ENCODE results near the gene PIRT. TPM values are rescaled to one million over a fixed set of nuclear protein-coding genes. Genes with fewer than 3 reads are reported as not detected.
A peak's percentile ranks its signal among the peaks of the same experiment; 100 is the strongest.

Gene PIRT
- total and polyA plus RNA-seq, 5 donors from 2014 or later: not detected

DNA sequence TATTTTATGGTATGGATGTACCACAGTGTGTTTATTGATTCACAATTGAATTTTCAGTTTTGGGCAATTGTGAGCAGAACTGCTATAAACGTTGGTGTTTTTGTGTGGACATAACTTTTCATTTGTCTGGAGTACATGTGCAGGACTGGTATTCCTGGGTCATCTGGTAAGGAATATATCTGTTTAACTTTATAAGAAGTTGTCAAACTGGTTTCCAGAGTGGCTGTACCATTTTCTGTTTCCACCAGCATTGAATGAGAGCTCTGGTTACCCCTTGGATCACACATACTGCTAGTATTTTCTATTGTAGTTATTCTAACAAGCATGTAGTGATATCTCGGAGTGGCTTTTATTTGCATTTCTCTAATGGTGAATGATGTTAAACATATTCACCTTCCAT lies 58.3 kb downstream of the PIRT start:
- Histone ChIP-seq H3K4me3 (ENCODE audit: low read depth, low read length) (no peak overlapping the region), H3K9me3 (ENCODE audit: control insufficient read depth in 2 of 2, low read length in 2 of 2) (peaks cover 0 to 5% of the 10 kb centered on the region in 2 experiments), H3K4me1 (ENCODE audit: control insufficient read depth, insufficient read depth, low read length, poor library complexity, severe bottlenecking) (no peaks in the 10 kb centered on the region), H3K27ac (ENCODE audit: insufficient read depth, low read length, poor library complexity, severe bottlenecking) (no peak overlapping the region), H3K27me3 (ENCODE audit: control insufficient read depth, insufficient read depth, low read length) (no peaks in the 10 kb centered on the region), H3K36me3 (ENCODE audit: control insufficient read depth, insufficient read depth, low read length) (no peaks in the 10 kb centered on the region)
- H3K4me1 Mint-ChIP-seq: no peaks in the 10 kb centered on the region
- H3K27ac Mint-ChIP-seq: no peak overlapping the region
- DNase-seq (no peak), ATAC-seq (ENCODE audit: low read depth in 2 of 2) (no peak)
- no peaks in the 10 kb centered on the region for H3K36me3 Mint-ChIP-seq
- peaks cover 0 to 9% (median 2%) of the 10 kb centered on the region in 7 donors for H3K9me3 Mint-ChIP-seq
- H3K4me3 Mint-ChIP-seq: no peak overlapping the region
- H3K27me3 Mint-ChIP-seq: peaks cover 8% of the 10 kb centered on the region

DNA sequence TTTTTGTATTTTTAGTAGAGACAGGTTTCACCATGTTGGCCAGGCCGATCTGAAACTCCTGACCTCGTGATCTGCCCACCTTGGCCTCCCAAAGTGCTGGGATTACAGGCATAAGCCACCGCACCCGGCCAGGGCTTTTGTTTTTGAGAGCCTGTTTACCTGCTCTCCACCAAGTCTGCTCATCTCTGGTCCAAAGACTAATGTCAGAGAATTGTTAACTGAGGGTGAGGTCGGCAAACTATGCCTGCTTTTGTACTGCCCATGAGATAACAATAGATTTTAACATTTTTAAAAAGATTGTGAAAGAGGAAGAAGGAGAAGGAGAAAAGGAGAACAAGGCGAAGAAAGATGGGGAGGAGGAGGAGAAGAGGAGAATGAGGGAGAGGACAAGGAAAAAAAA lies 60.0 kb downstream of the PIRT start:
- Histone ChIP-seq H3K4me1 (ENCODE audit: control insufficient read depth, insufficient read depth, low read length, poor library complexity, severe bottlenecking) (no peaks in the 10 kb centered on the region), H3K4me3 (ENCODE audit: low read depth, low read length) (no peak overlapping the region), H3K36me3 (ENCODE audit: control insufficient read depth, insufficient read depth, low read length) (no peaks in the 10 kb centered on the region), H3K27ac (ENCODE audit: insufficient read depth, low read length, poor library complexity, severe bottlenecking) (no peak overlapping the region), H3K27me3 (ENCODE audit: control insufficient read depth, insufficient read depth, low read length) (no peaks in the 10 kb centered on the region), H3K9me3 (ENCODE audit: control insufficient read depth in 2 of 2, low read length in 2 of 2) (peaks cover 0 to 3% of the 10 kb centered on the region in 2 experiments)
- Mint-ChIP-seq H3K4me1 (no peaks in the 10 kb centered on the region), H3K27ac (no peak overlapping the region), H3K36me3 (no peaks in the 10 kb centered on the region), H3K4me3 (no peak overlapping the region), H3K9me3 (peaks cover 0 to 3% (median 1%) of the 10 kb centered on the region in 7 donors), H3K27me3 (peaks cover 8% of the 10 kb centered on the region)
- ATAC-seq (ENCODE audit: low read depth in 2 of 2) (no peak), DNase-seq (no peak)

DNA sequence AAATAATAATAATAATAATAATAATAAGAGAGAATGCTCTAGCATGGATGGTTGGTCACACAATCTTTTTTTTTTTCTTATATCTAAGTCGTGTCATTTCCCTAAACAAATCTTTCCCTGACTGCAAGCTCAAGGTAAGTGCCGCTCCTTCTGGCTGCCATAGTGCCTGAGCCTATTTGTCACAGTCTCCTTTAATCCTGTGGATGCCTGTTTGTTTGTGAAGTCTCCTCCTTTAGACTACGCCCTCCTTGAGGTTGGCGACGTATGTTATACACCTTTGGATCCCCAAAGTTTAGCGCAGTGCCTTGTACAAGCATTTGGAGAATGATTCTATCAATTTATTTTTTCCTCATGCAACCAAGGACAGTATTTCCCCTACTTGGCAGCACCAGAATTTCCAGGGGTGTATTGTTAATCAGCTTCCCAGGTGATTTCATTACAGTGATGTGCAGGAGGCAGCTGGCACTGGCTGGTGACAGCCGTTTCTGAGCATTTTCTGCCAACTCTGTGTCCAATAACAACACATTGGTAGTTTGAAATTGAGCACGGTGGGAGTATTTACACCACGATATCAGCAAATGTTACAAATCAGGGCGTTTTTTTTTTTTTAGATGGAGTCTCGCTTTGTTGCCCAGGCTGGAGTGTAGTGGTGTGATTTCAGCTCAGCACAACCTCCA lies 60.6 kb downstream of the PIRT start:
- ATAC-seq (ENCODE audit: low read depth in 2 of 2) (no peak), DNase-seq (no peak)
- H3K9me3 Mint-ChIP-seq: peaks cover 0 to 5% (median 0%) of the 10 kb centered on the region in 7 donors
- Histone ChIP-seq H3K4me3 (ENCODE audit: low read depth, low read length) (no peak overlapping the region), H3K36me3 (ENCODE audit: control insufficient read depth, insufficient read depth, low read length) (no peaks in the 10 kb centered on the region), H3K4me1 (ENCODE audit: control insufficient read depth, insufficient read depth, low read length, poor library complexity, severe bottlenecking) (no peaks in the 10 kb centered on the region), H3K9me3 (ENCODE audit: control insufficient read depth in 2 of 2, low read length in 2 of 2) (peaks cover 4% of the 10 kb centered on the region in 2 experiments), H3K27ac (ENCODE audit: insufficient read depth, low read length, poor library complexity, severe bottlenecking) (no peak overlapping the region), H3K27me3 (ENCODE audit: control insufficient read depth, insufficient read depth, low read length) (no peaks in the 10 kb centered on the region)
- H3K4me1 Mint-ChIP-seq: no peaks in the 10 kb centered on the region
- H3K27me3 Mint-ChIP-seq: peaks cover 8% of the 10 kb centered on the region
- no peak overlapping the region for H3K4me3 Mint-ChIP-seq
- H3K36me3 Mint-ChIP-seq: no peaks in the 10 kb centered on the region
- no peak overlapping the region for H3K27ac Mint-ChIP-seq

DNA sequence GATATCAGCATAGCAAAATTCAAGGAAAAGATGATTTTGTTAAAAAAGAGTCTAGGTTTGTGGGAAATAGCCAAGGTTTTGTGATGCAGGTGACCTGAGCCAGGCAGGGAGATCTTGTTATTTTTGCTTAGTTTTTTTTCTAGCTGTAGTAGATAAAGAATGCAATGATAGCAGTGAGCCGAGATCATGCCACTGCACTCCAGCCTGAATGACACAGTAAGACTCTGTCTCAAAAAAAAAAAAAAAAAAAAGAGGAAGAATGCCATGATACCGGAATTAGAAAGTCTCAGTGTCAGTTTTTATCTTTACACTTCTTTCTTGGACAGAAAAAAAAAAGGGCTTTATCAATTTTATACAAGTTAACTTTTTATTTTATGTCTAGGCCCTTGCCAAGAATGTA lies 61.5 kb downstream of the PIRT start:
- peaks cover 8% of the 10 kb centered on the region for H3K27me3 Mint-ChIP-seq
- no peak for ATAC-seq (ENCODE audit: low read depth in 2 of 2)

DNA sequence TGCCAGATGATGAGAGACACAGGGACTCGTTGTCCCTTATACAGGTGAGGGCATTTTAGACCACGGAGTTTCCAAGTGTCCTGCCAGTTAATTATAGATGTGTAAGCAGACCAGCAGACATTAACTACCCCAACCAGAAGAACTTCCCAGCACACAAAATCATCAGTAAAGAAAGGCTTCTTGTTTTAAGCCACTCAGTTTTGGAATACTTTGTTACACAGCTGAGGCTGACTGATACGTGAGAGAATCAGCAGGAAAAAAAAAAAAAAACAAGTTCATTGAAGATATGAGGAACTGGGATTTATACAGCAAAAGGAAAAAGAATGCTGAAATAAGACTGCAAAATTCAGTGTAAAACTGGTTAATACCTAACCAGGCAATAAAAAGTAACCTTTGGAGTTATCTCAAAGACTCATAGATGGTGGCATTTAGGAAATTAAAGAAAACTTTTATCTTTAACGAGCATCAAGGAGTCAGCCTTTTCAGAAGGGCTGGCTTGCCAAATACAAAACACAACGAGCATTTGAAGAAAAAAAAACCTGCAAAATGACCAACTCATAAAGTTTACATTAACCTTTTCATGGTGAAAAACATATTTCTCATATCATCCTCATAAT lies 62.0 kb downstream of the PIRT start:
- no peak for ATAC-seq (ENCODE audit: low read depth in 2 of 2)
- Histone ChIP-seq H3K4me1 (ENCODE audit: control insufficient read depth, insufficient read depth, low read length, poor library complexity, severe bottlenecking) (no peaks in the 10 kb centered on the region), H3K27ac (ENCODE audit: insufficient read depth, low read length, poor library complexity, severe bottlenecking) (no peak overlapping the region), H3K9me3 (ENCODE audit: control insufficient read depth in 2 of 2, low read length in 2 of 2) (peaks cover 6 to 9% of the 10 kb centered on the region in 2 experiments), H3K27me3 (ENCODE audit: control insufficient read depth, insufficient read depth, low read length) (no peaks in the 10 kb centered on the region), H3K4me3 (ENCODE audit: low read depth, low read length) (no peak overlapping the region), H3K36me3 (ENCODE audit: control insufficient read depth, insufficient read depth, low read length) (no peaks in the 10 kb centered on the region)
- Mint-ChIP-seq H3K4me1 (no peaks in the 10 kb centered on the region), H3K9me3 (peaks cover 0 to 10% (median 5%) of the 10 kb centered on the region in 7 donors), H3K4me3 (no peak overlapping the region), H3K36me3 (no peaks in the 10 kb centered on the region), H3K27ac (no peak overlapping the region), H3K27me3 (peaks cover 8% of the 10 kb centered on the region)
- DNase-seq: no peak

More for the DNA sequence above, 61.5 kb downstream of the PIRT start:
- peak overlapping the region in 1 of 3 donors; percentile 26 for H3K27ac Mint-ChIP-seq
- peaks cover 0 to 9% (median 4%) of the 10 kb centered on the region in 7 donors for H3K9me3 Mint-ChIP-seq
- Histone ChIP-seq H3K9me3 (ENCODE audit: control insufficient read depth in 2 of 2, low read length in 2 of 2) (peaks cover 6 to 9% of the 10 kb centered on the region in 2 experiments), H3K4me3 (ENCODE audit: low read depth, low read length) (no peak overlapping the region), H3K36me3 (ENCODE audit: control insufficient read depth, insufficient read depth, low read length) (no peaks in the 10 kb centered on the region), H3K27ac (ENCODE audit: insufficient read depth, low read length, poor library complexity, severe bottlenecking) (no peak overlapping the region), H3K27me3 (ENCODE audit: control insufficient read depth, insufficient read depth, low read length) (no peaks in the 10 kb centered on the region), H3K4me1 (ENCODE audit: control insufficient read depth, insufficient read depth, low read length, poor library complexity, severe bottlenecking) (no peaks in the 10 kb centered on the region)
- H3K4me1 Mint-ChIP-seq: no peaks in the 10 kb centered on the region
- no peak for DNase-seq
- H3K36me3 Mint-ChIP-seq: no peaks in the 10 kb centered on the region
- no peak overlapping the region for H3K4me3 Mint-ChIP-seq

DNA sequence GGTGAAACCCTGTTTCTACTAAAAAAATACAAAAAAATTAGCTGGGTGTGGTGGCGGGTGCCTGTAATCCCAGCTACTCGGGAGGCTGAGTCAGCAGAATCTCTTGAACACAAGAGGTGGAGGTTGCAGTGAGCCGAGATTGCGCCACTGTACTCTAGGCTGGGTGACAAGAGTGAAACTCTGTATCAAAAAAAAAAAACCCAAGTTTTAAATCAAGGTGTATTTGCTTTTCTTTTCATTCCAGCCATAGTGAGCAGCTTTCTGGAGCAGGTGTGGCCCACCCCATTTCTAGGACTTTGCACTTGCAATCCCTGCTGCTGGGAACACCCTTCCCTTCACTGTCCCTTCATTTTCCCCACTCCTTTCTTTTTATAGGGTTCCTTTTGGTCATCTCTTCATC lies 62.8 kb downstream of the PIRT start:
- H3K36me3 Mint-ChIP-seq: no peaks in the 10 kb centered on the region
- no peak overlapping the region for H3K4me3 Mint-ChIP-seq
- no peak for DNase-seq
- ATAC-seq (ENCODE audit: low read depth in 2 of 2): no peak
- H3K4me1 Mint-ChIP-seq: no peaks in the 10 kb centered on the region
- Histone ChIP-seq H3K4me3 (ENCODE audit: low read depth, low read length) (no peak overlapping the region), H3K36me3 (ENCODE audit: control insufficient read depth, insufficient read depth, low read length) (no peaks in the 10 kb centered on the region), H3K27ac (ENCODE audit: insufficient read depth, low read length, poor library complexity, severe bottlenecking) (no peak overlapping the region), H3K4me1 (ENCODE audit: control insufficient read depth, insufficient read depth, low read length, poor library complexity, severe bottlenecking) (no peaks in the 10 kb centered on the region), H3K9me3 (ENCODE audit: control insufficient read depth in 2 of 2, low read length in 2 of 2) (peaks cover 6 to 9% of the 10 kb centered on the region in 2 experiments), H3K27me3 (ENCODE audit: control insufficient read depth, insufficient read depth, low read length) (no peaks in the 10 kb centered on the region)
- peaks cover 4% of the 10 kb centered on the region for H3K27me3 Mint-ChIP-seq
- no peak overlapping the region for H3K27ac Mint-ChIP-seq
- H3K9me3 Mint-ChIP-seq: peaks cover 0 to 10% (median 5%) of the 10 kb centered on the region in 7 donors

DNA sequence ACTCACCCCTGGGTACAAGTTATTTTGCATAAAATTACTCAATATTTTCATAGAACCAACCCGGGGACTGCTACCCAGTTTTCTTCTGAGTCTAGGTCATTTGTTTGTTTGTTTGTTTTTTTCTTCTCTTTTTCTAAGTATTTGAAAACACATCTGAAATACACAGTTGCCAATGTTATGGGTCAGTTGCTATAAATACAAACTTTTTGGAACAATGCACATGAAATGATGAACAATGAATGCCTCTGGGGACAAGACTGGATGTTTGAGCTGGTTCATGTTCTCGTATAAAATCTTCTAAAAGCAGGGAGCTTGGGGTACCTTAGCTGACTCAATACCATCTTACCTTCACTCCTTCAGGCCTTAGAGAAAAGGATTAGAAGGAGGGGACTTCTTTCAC lies 64.5 kb downstream of the PIRT start:
- Mint-ChIP-seq H3K27me3 (no peaks in the 10 kb centered on the region), H3K4me1 (no peaks in the 10 kb centered on the region), H3K36me3 (no peaks in the 10 kb centered on the region), H3K9me3 (peaks cover 0 to 10% (median 5%) of the 10 kb centered on the region in 7 donors), H3K4me3 (no peak overlapping the region), H3K27ac (no peak overlapping the region)
- H3K9me3 ChIP-seq (ENCODE audit: control insufficient read depth in 2 of 2, low read length in 2 of 2): peaks cover 8 to 9% of the 10 kb centered on the region in 2 experiments
- no peak for ATAC-seq (ENCODE audit: low read depth in 2 of 2)
- no peak overlapping the region for H3K27ac ChIP-seq (ENCODE audit: insufficient read depth, low read length, poor library complexity, severe bottlenecking)
- DNase-seq: no peak
- H3K4me3 ChIP-seq (ENCODE audit: low read depth, low read length): no peak overlapping the region
- no peaks in the 10 kb centered on the region for H3K4me1 ChIP-seq (ENCODE audit: control insufficient read depth, insufficient read depth, low read length, poor library complexity, severe bottlenecking)
- H3K27me3 ChIP-seq (ENCODE audit: control insufficient read depth, insufficient read depth, low read length): no peaks in the 10 kb centered on the region
- H3K36me3 ChIP-seq (ENCODE audit: control insufficient read depth, insufficient read depth, low read length): no peaks in the 10 kb centered on the region

Data from CD4-positive, CD25-positive, alpha-beta regulatory T cell (primary cell).